Heart left ventricle (tissue), 16 donors: ENCODE data around the gene CLPTM1. TPM values are rescaled to one million over a fixed set of nuclear protein-coding genes. Genes with fewer than 3 reads are reported as not detected.
"Not testable (repeated sequence)": the region's sequence is repeated elsewhere in the genome, so short reads cannot be mapped to it uniquely, and the experiment has no call there.

Source experiments
- ATAC-seq, 4 donors: fragments of 200-7000 bp; cut with Tn5 transposase; one replicate each; pipeline ENCODE4 v1.9.1; 2020 to 2022; ENCODE audit warnings: moderate library complexity in 4 of 4, mild to moderate bottlenecking in 3 of 4, moderate number of reproducible peaks in 1 of 4
- DNase-seq, 5 donors: peaks; one replicate each; pipeline ENCODE4 v3.0.0-alpha.2; 2020
- H3K27ac ChIP-seq, 12 donors: fragments of 200-600 bp; sonication (generic) in 4 of 12; one replicate each; pipeline versions ENCODE4 v1.5.0 to v1.8.0; 2016 to 2022; ENCODE audit warnings: mild to moderate bottlenecking in 2 of 12
- H3K27me3 ChIP-seq, 9 donors: fragments of 200-600 bp; sonication (generic) in 2 of 9; one replicate each; pipeline versions ENCODE4 v1.5.1 to v1.8.0; 2016 to 2022; ENCODE audit warnings: mild to moderate bottlenecking in 3 of 9
- H3K36me3 ChIP-seq, 9 donors: fragments of 200-600 bp; sonication (generic) in 2 of 9; one replicate each; pipeline versions ENCODE4 v1.5.0 to v1.8.0; 2018 to 2022; ENCODE audit warnings: mild to moderate bottlenecking in 2 of 9
- H3K4me1 ChIP-seq, 12 donors: fragments of 200-600 bp; sonication (generic) in 4 of 12; one replicate each; pipeline versions ENCODE4 v1.5.0 to v1.8.0; 2016 to 2022; ENCODE audit warnings: mild to moderate bottlenecking in 3 of 12
- H3K4me3 ChIP-seq, 12 donors: fragments of 200-600 bp; sonication (generic) in 4 of 12; one replicate each; pipeline versions ENCODE4 v1.5.0 to v1.8.0; 2017 to 2022; ENCODE audit warnings: mild to moderate bottlenecking in 9 of 12, moderate library complexity in 4 of 12
- H3K9me3 ChIP-seq, 12 donors: fragments of 200-600 bp; sonication (generic) in 4 of 12; one replicate each; pipeline versions ENCODE4 v1.5.0 to v1.8.0; 2016 to 2022; ENCODE audit warnings: mild to moderate bottlenecking in 1 of 12
- CTCF ChIP-seq, 12 donors: fragments of 200-600 bp; sonication (generic) in 4 of 12; IDR thresholded peaks; one replicate each; pipeline versions ENCODE4 v1.5.0 to v1.8.0; 2018 to 2022; ENCODE audit warnings: antibody characterized with exemption in 12 of 12, mild to moderate bottlenecking in 5 of 12
- POLR2A ChIP-seq, 2 donors: fragments of 450-650 bp; IDR thresholded peaks; one replicate each; pipeline ENCODE4 v1.6.1; 2017; ENCODE audit warnings: antibody characterized with exemption in 2 of 2, mild to moderate bottlenecking in 2 of 2, moderate library complexity in 2 of 2
- WGBS, 4 donors: extraction: QIAGEN DNeasy Blood & Tissue Kit in 2 of 4; methylation state at CpG; one replicate each; pipeline versions ENCODE4 v1.1.5 to v1.1.7; 2013 to 2018; 5-methylcytosine and 5-hydroxymethylcytosine counted together
- intact Hi-C, 10 donors: fragments of 100-400 bp; cut with DNase I; formaldehyde crosslinking; loops; one replicate each; pipeline versions ENCODE4 v1.11.1 to v1.14.2; 2022
- polyA plus RNA-seq, 2 donors: library from polyadenylated mRNA; stranded (reverse); fragments of 200-250 nt; gene quantifications; one replicate each; pipeline ENCODE4 v1.2.3, GENCODE V29; 2013
- total RNA-seq, 9 donors: library from RNA; depleted of rRNA in 2 of 9; stranded (reverse); fragments of >200 nt in 2 of 9; fragmentation: NEBNext Ultra II Directional in 3 of 9; extraction: Animal tissue kit (Norgen Biotek cat#: 25700) in 3 of 9; gene quantifications; one replicate each; pipeline versions ENCODE4 v1.1.0 to v1.2.4, GENCODE V29; 2016 to 2023
- donor health status: ischemic (EF 13 %, LVEDD 7.1; RV severe dilation, severe dysfunction).
- donor health status: healthy with polysubstance abuse.
- donor health status: DM: no; HTN: yes; CAD: no.
- donor health status: DM: no; HTN: no; CAD: no.
- donor health status: ischemic (EF 25% LVEDD 6.9; RV normal size, moderate dysfunction).
- donor health status: ischemic (EF 25% LVEDD 5.7; RV mildly dilated, moderate dysfunction).
- donor health status: healthy.
- donor health status: DM: yes; HTN: yes; CAD: no.
- donor health status: ischemic (EF 35%, LVEDD 5.7; RV mildly dilated, moderate dysfunction).
- donor health status: nonischemic (EF 11% LVEDD 7.7; RV severe dilation, severe dysfunction).
- donor health status: DM: yes; HTN: yes; CAD: no.
- donor health status: PGD.
- donor health status: ischemic (EF 29% LVEDD 5.4; RV normal size, mild dysfunction).
- donor health status: nonischemic (EF 23%, LVEDD 6.1; RV moderate dilation, normal function).

CLPTM1 gene
- total and polyA plus RNA-seq, 11 donors, result 89.2 to 120 (median 96.0) TPM

DNA sequence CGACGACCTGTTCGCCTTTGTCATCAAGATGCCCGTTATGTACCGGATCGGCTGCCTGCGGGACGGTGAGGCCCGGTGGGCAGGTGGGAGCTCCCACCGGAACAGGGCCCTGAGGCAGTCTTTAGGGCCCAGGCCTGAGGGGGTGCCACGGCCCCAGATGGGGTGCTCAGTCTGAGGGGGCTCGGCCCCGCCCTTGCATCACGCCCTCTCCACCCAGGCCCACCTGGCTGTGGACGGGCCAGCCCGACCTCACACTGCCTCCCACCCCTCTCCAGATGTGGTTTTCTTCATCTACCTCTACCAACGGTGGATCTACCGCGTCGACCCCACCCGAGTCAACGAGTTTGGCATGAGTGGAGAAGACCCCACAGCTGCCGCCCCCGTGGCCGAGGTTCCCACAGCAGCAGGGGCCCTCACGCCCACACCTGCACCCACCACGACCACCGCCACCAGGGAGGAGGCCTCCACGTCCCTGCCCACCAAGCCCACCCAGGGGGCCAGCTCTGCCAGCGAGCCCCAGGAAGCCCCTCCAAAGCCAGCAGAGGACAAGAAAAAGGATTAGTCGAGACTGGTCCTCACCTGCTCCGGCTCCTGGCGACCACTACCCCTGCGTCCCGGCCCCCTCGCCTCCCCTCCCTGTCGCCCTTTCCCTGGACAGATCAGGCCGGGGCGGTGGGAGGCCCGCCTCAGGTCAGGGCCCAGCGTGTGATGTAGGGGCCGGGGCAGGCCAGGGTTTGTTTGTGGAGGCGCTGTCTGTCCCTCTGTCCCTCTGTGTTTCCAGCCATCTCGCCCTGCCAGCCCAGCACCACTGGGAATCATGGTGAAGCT, 37.4 kb downstream of the CLPTM1 start:
- peaks cover 0 to 64% (median 53%) of the 10 kb centered on the region in 9 donors for H3K36me3 ChIP-seq
- H3K27me3 ChIP-seq, result no peaks in the 10 kb centered on the region
- DNase-seq, result no peak
- H3K4me1 ChIP-seq, result no peaks in the 10 kb centered on the region
- no peak overlapping the region for H3K4me3 ChIP-seq
- no peak for ATAC-seq
- H3K9me3 ChIP-seq, result no peaks in the 10 kb centered on the region
- intact Hi-C loops, result no loop called here
- no peak for TF ChIP-seq CTCF (IDR thresholded peaks at IDR 0.05)
- no peak for TF ChIP-seq POLR2A (IDR thresholded peaks at IDR 0.05)
- H3K27ac ChIP-seq, result no peak overlapping the region
- 90 to 93% (median 92%) methylated on average over 37 to 44 of the region's 44 CpGs for WGBS, 4 donors

DNA sequence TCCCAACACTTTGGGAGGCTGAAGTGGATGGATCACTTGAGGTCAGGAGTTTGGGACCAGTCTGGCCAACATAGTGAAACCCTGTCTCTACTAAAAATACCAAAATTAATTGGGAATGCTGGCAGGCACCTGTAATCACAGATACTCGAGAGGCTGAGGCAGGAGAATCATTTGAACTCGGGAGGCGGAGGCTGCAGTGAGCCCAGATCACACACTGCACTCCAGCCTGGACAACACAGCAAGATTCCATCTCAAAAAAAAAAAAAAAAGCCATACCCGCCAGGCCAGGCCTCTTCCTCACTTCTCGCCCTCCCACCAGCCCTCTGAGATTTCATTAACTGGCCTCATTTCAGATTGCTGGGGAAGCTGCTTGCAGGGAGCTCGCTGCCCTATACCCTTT, 38.3 kb downstream of the CLPTM1 start:
- H3K27me3 ChIP-seq, result no peaks in the 10 kb centered on the region
- H3K27ac ChIP-seq, result no peak overlapping the region
- TF ChIP-seq CTCF (IDR thresholded peaks at IDR 0.05) (no peak), POLR2A (IDR thresholded peaks at IDR 0.05) (no peak)
- WGBS, 4 donors, result 89 to 93% (median 92%) methylated on average over 5 to 6 of the region's 6 CpGs
- no peak for DNase-seq
- H3K4me1 ChIP-seq, result no peaks in the 10 kb centered on the region
- no peak for ATAC-seq
- no peaks in the 10 kb centered on the region for H3K9me3 ChIP-seq
- H3K36me3 ChIP-seq, result peaks cover 0 to 54% (median 44%) of the 10 kb centered on the region in 9 donors
- H3K4me3 ChIP-seq, result no peak overlapping the region
- intact Hi-C loops, result no loop called here

GRCh38 chr19:44993926-44994537, 38.9 kb downstream of the CLPTM1 start:
- Histone ChIP-seq H3K27me3 (no peaks in the 10 kb centered on the region), H3K27ac (no peak overlapping the region), H3K4me1 (no peaks in the 10 kb centered on the region), H3K4me3 (no peak overlapping the region), H3K36me3 (peaks cover 0 to 49% (median 39%) of the 10 kb centered on the region in 9 donors), H3K9me3 (no peaks in the 10 kb centered on the region)
- no peak for ATAC-seq
- no peak for TF ChIP-seq POLR2A (IDR thresholded peaks at IDR 0.05)
- TF ChIP-seq CTCF (IDR thresholded peaks at IDR 0.05), result no peak
- intact Hi-C loops, result no loop called here
- DNase-seq, result no peak
- WGBS, 4 donors, result 89 to 96% (median 92%) methylated on average over 8 to 12 of the region's 12 CpGs

GRCh38 chr19:44998025-44998424, 42.8 kb downstream of the CLPTM1 start:
- Histone ChIP-seq H3K27ac (no peak overlapping the region), H3K4me3 (no peak overlapping the region), H3K4me1 (peaks cover 0 to 14% (median 10%) of the 10 kb centered on the region in 12 donors), H3K36me3 (peaks cover 0 to 10% (median 1%) of the 10 kb centered on the region in 9 donors), H3K27me3 (no peaks in the 10 kb centered on the region), H3K9me3 (no peaks in the 10 kb centered on the region)
- intact Hi-C loops, result loop anchor here in 2 of 10 donors (5.0 kb wide), 1 partner anchor 41 kb away; the partner anchor contains the start of gene CLPTM1 (in 2 of the 2)
- 88 to 92% (median 88%) methylated on average over 4 of the region's 4 CpGs for WGBS, 4 donors
- no peak for DNase-seq
- no peak for TF ChIP-seq CTCF (IDR thresholded peaks at IDR 0.05)
- TF ChIP-seq POLR2A (IDR thresholded peaks at IDR 0.05), result no peak
- no peak for ATAC-seq

DNA sequence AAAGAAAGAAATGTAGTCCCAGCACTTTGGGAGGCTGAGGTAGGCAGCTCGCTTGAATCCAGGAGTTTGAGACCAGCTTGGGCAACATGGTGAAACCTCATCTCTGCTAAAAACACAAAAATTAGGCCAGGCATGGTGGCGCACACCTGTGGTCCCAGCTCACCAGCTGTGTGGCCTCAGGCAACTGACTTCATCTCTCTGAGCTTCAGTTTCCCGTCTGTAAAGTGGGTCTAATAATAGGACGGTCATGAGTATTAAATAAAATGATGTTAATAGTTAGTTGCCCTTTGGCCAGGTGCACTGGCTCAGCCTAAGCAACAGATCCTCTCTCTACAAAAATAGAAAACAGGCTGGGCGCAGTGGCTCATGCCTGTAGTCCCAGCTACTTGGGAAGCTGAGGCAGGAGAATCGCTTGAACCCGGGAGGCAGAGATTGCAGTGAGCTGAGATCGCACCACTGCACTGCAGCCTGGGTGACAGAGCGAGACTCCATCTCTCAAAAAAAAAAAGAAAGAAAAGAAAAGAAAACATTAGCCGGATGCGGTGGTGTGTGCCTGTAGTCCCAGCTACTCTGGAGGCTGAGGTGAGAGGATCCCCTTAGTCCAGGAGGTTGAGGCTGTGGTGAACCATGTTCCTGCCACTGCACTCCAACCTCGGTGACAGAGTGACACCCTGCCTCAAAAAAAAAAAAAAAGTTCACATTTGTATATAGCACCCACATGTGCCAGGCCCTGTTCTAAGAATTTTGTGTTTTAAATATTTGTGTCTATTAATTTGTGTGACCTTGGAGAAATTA, 44.1 kb downstream of the CLPTM1 start:
- H3K4me3 ChIP-seq, ATAC-seq, H3K27me3 ChIP-seq, H3K9me3 ChIP-seq, DNase-seq, H3K27ac ChIP-seq: not testable (repeated sequence)
- Histone ChIP-seq H3K36me3 (peaks cover 0 to 14% (median 0%) of the 10 kb centered on the region in 9 donors), H3K4me1 (peaks cover 0 to 14% (median 10%) of the 10 kb centered on the region in 12 donors)
- intact Hi-C loops, result loop anchor here in 2 of 10 donors (5.0 kb wide), 1 partner anchor 42 kb away; the partner anchor contains the start of gene CLPTM1 (in 2 of the 2)
- WGBS, 4 donors, result 67 to 81% (median 76%) methylated on average over 12 of the region's 12 CpGs

- peaks cover 0 to 14% (median 10%) of the 10 kb centered on the region in 12 donors for H3K4me1 ChIP-seq
- intact Hi-C loops, result loop anchor here in 2 of 10 donors (2.0 to 5.0 kb wide), 3 partner anchors 43 to 92 kb away; partner anchors contain the start of genes CLPTM1 (in 2 of the 2) and PPP1R37 (in 1 of the 2)
- not testable (repeated sequence) for ATAC-seq, H3K27me3 ChIP-seq, H3K9me3 ChIP-seq, DNase-seq
- H3K4me3 ChIP-seq, result peak overlapping the region in 8 of 12 donors; percentile 37 to 95 (median 88)
- 73 to 78% (median 75%) methylated on average over 18 to 19 of the region's 19 CpGs for WGBS, 4 donors
- peak overlapping the region in 11 of 12 donors; percentile 10 to 100 (median 69) for H3K27ac ChIP-seq
- peaks cover 0 to 27% (median 0%) of the 10 kb centered on the region in 9 donors for H3K36me3 ChIP-seq
These were observed 45.5 kb downstream of the CLPTM1 start for GRCh38 chr19:45000665-45001064.
